Measurements from ENCODE around the gene SPINK9.

- TF ChIP-seq ZNF274 (IDR thresholded peaks at IDR 0.05; ENCODE audit: low read depth, low read length): no peak
- no peak for TF ChIP-seq YY1 (IDR thresholded peaks at IDR 0.05; ENCODE audit: insufficient read depth, insufficient read length)
- no peak for TF ChIP-seq SUZ12 (IDR thresholded peaks at IDR 0.05; ENCODE audit: extremely low read depth, insufficient read depth, insufficient read length)
Observed at GRCh38 chr5:148343046-148343407, 7.7 kb downstream of the SPINK9 start.
